HepG2 (cell line): ENCODE measurements around the gene SLIT3.

Source experiments
- FOXP1 ChIP-seq, 2 experiments: fragments of 450-650 bp in 1 of 2; IDR thresholded peaks; 2 replicates each; pipeline ENCODE4 v1.6.1; 2017 to 2018; ENCODE audit warnings: antibody characterized with exemption in 1 of 2
- ZSCAN30 ChIP-seq: sonication (generic); formaldehyde crosslinking; IDR thresholded peaks from 2 replicates; pipeline ENCODE4 v1.5.0; 2020; ENCODE audit warnings: mild to moderate bottlenecking, missing genetic modification reagents
- TF ChIP-seq, protein P1 (sequence below): sonication (generic); formaldehyde crosslinking; IDR thresholded peaks from 2 replicates; pipeline ENCODE4 v1.5.0; 2020; ENCODE audit warnings: missing genetic modification reagents, mild to moderate bottlenecking, borderline replicate concordance
- TF ChIP-seq, protein P2 (sequence below): sonication (generic); formaldehyde crosslinking; IDR thresholded peaks from 2 replicates; pipeline ENCODE4 v1.4.0; 2020; ENCODE audit warnings: missing genetic modification reagents
- TF ChIP-seq, protein P3 (sequence below): sonication (generic); formaldehyde crosslinking; IDR thresholded peaks from 2 replicates; pipeline ENCODE4 v1.8.1; 2023; ENCODE audit warnings: missing genetic modification reagents, mild to moderate bottlenecking, borderline replicate concordance
- TF ChIP-seq, protein P4 (sequence below): sonication (generic); formaldehyde crosslinking; IDR thresholded peaks from 2 replicates; pipeline ENCODE4 v1.4.0; 2020; ENCODE audit warnings: missing genetic modification reagents, borderline replicate concordance
- TF ChIP-seq, protein P5 (sequence below): sonication (generic); formaldehyde crosslinking; IDR thresholded peaks from 2 replicates; pipeline ENCODE4 v1.5.0; 2020; ENCODE audit warnings: mild to moderate bottlenecking, missing genetic modification reagents, moderate library complexity
- TF ChIP-seq, protein P6 (sequence below): sonication (generic); IDR thresholded peaks from 2 replicates; pipeline ENCODE4 v1.6.1; 2016; ENCODE audit warnings: low read depth, borderline replicate concordance

DNA sequence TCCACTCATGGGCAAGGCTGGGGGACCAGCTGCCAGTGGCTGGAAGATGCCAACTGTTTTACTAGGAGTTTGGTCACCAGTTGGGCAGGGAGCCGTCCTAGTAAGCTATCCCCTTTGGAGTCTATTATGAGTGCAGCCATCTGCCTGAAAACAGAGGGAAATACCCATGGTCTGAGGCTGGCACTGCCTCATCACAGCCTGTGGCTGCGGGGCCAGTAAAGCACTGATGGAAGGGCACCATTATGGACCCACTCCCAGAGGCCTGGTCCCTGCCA lies 534.6 kb downstream of the SLIT3 start:
- TF ChIP-seq, protein P1, sequence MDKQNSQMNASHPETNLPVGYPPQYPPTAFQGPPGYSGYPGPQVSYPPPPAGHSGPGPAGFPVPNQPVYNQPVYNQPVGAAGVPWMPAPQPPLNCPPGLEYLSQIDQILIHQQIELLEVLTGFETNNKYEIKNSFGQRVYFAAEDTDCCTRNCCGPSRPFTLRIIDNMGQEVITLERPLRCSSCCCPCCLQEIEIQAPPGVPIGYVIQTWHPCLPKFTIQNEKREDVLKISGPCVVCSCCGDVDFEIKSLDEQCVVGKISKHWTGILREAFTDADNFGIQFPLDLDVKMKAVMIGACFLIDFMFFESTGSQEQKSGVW: no peak
- TF ChIP-seq FOXP1 (IDR thresholded peaks at IDR 0.05) (no peak), FOXP1 (CRISPR knock-in tag; IDR thresholded peaks at IDR 0.05) (no peak), ZSCAN30 (no peak)
- TF ChIP-seq, protein P2, sequence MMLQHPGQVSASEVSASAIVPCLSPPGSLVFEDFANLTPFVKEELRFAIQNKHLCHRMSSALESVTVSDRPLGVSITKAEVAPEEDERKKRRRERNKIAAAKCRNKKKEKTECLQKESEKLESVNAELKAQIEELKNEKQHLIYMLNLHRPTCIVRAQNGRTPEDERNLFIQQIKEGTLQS (CRISPR knock-in tag): no peak
- TF ChIP-seq, protein P3, sequence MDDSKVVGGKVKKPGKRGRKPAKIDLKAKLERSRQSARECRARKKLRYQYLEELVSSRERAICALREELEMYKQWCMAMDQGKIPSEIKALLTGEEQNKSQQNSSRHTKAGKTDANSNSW (CRISPR knock-in tag): no peak
- TF ChIP-seq, protein P4, sequence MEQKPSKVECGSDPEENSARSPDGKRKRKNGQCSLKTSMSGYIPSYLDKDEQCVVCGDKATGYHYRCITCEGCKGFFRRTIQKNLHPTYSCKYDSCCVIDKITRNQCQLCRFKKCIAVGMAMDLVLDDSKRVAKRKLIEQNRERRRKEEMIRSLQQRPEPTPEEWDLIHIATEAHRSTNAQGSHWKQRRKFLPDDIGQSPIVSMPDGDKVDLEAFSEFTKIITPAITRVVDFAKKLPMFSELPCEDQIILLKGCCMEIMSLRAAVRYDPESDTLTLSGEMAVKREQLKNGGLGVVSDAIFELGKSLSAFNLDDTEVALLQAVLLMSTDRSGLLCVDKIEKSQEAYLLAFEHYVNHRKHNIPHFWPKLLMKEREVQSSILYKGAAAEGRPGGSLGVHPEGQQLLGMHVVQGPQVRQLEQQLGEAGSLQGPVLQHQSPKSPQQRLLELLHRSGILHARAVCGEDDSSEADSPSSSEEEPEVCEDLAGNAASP (CRISPR knock-in tag): no peak
- TF ChIP-seq, protein P5, sequence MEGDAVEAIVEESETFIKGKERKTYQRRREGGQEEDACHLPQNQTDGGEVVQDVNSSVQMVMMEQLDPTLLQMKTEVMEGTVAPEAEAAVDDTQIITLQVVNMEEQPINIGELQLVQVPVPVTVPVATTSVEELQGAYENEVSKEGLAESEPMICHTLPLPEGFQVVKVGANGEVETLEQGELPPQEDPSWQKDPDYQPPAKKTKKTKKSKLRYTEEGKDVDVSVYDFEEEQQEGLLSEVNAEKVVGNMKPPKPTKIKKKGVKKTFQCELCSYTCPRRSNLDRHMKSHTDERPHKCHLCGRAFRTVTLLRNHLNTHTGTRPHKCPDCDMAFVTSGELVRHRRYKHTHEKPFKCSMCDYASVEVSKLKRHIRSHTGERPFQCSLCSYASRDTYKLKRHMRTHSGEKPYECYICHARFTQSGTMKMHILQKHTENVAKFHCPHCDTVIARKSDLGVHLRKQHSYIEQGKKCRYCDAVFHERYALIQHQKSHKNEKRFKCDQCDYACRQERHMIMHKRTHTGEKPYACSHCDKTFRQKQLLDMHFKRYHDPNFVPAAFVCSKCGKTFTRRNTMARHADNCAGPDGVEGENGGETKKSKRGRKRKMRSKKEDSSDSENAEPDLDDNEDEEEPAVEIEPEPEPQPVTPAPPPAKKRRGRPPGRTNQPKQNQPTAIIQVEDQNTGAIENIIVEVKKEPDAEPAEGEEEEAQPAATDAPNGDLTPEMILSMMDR (CRISPR knock-in tag): no peak
- TF ChIP-seq, protein P6, sequence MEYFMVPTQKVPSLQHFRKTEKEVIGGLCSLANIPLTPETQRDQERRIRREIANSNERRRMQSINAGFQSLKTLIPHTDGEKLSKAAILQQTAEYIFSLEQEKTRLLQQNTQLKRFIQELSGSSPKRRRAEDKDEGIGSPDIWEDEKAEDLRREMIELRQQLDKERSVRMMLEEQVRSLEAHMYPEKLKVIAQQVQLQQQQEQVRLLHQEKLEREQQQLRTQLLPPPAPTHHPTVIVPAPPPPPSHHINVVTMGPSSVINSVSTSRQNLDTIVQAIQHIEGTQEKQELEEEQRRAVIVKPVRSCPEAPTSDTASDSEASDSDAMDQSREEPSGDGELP: no peak
